Mesenteric fat pad (tissue), 1 donor: ENCODE measurements around the gene MYO3B. TPM values are rescaled to one million over a fixed set of nuclear protein-coding genes. Genes with fewer than 3 reads are reported as not detected.

Experiments used
- DNase-seq: peaks from one replicate; pipeline ENCODE4 v3.0.0-alpha.2; 2020; ENCODE audit warnings: low spot score
- long read RNA-seq: library from polyadenylated mRNA; unstranded; transcript quantifications from one replicate; pipeline ENCODE4 v2.0.0, GENCODE V29; 2020
- total RNA-seq: library from RNA; stranded (reverse); fragmentation: NEBNext Ultra II Directional; extraction: Animal tissue kit (Norgen Biotek cat#: 25700); gene quantifications from one replicate; pipeline ENCODE4 v1.2.1, GENCODE V29; 2021
- donor health status: DM: yes; HTN: yes; CAD: no.

Gene MYO3B, protein sequence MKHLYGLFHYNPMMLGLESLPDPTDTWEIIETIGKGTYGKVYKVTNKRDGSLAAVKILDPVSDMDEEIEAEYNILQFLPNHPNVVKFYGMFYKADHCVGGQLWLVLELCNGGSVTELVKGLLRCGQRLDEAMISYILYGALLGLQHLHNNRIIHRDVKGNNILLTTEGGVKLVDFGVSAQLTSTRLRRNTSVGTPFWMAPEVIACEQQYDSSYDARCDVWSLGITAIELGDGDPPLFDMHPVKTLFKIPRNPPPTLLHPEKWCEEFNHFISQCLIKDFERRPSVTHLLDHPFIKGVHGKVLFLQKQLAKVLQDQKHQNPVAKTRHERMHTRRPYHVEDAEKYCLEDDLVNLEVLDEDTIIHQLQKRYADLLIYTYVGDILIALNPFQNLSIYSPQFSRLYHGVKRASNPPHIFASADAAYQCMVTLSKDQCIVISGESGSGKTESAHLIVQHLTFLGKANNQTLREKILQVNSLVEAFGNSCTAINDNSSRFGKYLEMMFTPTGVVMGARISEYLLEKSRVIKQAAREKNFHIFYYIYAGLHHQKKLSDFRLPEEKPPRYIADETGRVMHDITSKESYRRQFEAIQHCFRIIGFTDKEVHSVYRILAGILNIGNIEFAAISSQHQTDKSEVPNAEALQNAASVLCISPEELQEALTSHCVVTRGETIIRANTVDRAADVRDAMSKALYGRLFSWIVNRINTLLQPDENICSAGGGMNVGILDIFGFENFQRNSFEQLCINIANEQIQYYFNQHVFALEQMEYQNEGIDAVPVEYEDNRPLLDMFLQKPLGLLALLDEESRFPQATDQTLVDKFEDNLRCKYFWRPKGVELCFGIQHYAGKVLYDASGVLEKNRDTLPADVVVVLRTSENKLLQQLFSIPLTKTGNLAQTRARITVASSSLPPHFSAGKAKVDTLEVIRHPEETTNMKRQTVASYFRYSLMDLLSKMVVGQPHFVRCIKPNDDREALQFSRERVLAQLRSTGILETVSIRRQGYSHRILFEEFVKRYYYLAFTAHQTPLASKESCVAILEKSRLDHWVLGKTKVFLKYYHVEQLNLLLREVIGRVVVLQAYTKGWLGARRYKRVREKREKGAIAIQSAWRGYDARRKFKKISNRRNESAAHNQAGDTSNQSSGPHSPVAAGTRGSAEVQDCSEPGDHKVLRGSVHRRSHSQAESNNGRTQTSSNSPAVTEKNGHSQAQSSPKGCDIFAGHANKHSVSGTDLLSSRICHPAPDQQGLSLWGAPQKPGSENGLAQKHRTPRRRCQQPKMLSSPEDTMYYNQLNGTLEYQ (N-terminal part only)
- total RNA-seq, result not detected
- long read RNA-seq, result 0 reads

DNA sequence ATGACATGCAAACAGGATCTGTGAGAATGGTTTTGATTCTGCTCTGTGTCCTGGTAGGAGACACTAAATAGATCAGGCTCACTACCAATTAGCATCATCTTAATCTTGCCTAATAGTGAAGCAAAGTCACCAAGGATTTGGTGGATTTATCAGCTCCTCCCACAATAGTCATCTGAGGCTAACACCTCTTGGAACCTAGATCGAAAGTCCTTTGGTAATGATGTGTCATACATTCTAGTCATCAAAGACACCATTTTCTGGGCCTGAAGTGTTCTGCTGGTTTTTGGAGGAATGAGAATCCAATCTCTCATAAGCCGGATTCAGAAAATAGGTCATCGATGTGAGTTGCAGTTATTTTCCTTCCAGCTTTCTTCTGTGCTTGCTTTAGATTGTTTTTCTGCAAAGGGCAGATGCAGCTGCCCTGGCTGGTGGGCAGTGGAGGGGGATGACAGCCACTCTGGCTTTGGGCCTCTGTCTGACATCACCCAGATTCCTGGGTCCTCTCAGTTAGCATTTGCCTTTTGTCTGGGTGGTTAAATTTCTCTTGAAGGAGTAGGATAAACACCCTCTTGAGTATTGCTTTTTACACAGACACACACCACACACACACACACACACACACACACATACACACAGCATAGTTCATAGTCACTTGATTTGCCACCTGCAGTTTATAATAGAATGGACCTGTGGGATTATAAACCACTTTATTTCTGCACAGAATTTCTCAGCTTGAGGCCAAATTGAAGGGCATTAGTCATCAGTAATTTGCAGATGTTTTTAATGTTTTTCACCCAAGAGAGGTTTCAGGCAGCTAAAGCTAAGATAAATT is at the start of gene MYO3B:
Gene MYO3B (plus strand): TSS at position 198 of the 832 bp plus-strand sequence. CDS start 141 bp downstream, at position 339.
- DNase-seq, result no peak

DNA sequence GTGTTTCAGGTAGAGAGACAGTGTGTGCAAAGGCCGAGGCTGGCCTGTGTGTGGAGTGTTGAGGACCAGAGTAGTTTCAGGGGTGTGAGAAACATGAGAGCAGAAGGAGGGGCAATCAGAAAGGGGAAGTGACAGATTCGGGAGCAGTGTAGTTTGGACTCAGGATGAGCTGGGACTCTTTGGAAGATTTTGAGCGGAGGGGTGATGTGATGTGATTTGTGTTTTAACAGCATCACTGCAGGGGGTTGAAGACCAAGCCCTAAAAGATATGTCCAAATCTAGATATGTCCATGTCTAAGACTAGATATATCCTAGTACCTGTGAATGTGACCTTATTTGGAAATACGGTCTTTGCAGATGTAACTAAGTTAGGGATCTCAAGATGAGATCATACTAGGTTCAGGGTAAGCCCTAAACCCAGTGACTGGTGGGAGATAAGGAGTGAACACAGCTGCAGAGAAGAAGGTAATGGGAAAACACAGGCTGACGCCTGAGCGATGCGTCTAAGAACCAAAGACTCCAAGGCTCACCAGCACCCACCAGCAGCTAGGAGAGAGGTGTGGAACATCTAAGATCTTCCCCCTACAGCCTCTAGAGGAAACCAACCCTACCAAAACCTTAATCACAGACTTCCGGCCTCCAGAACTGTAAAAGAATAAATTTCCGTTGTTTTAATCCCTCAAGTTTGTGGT is 38.5 kb upstream of the MYO3B start:
- DNase-seq, result no peak

DNA sequence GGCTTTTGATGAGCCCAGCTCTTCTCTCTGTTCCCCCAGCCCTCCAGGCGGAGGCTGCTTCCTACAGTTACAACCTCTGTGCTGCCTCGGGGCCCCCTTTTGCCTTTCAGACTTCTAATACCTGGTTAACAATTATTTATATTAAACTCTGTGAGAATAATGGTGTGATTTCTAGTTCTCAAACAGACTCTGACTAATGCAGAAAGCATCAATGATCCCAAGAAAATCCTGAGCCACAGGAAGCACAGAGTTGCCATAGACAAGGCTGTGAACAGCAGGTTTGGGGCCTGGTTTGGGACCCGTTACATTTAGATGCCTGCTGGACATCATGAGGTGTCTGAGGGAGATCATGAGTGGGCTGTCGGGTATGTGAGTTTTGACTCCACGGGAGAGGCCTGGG is 37.4 kb upstream of the MYO3B start:
- DNase-seq, result no peak

DNA sequence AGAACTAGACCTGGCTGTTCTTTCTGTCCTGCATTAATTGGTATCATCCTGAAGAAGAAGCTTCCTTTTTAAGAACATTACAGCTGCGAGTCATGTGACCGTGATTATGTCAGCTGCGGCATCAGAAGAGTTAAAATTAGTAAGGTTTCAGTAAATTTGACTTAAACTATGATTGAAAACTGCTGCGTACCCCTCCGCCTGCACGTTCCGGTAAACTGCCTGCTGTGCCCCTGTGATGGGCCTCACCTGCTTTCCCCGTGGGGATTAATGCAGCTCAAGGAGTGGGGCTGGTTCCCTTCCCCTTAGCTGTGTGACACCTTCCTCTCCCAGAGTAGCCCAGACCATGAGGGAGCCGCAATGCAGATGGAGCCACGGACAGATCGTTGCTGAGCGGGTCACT is 36.1 kb upstream of the MYO3B start:
- DNase-seq, result no peak

DNA sequence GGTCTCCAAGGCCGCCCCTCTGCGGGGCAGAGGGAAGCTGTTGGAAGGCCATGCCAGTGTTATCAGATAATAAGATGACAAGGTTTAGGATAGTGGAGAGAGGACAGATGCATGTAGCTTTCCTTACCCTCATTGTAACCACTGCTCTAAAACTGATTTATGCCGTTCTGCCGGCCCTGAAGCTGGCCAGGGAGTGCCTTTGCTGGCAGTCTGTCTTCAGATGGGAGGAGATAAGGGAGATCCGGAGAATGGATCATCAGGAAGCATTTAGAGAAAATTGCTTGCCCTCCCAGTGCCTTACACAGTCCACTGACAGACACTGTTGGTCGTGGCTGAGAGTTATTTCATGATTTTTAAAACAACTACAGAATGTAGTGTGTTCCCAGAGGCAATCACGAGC is 35.4 kb upstream of the MYO3B start:
- DNase-seq, result no peak

DNA sequence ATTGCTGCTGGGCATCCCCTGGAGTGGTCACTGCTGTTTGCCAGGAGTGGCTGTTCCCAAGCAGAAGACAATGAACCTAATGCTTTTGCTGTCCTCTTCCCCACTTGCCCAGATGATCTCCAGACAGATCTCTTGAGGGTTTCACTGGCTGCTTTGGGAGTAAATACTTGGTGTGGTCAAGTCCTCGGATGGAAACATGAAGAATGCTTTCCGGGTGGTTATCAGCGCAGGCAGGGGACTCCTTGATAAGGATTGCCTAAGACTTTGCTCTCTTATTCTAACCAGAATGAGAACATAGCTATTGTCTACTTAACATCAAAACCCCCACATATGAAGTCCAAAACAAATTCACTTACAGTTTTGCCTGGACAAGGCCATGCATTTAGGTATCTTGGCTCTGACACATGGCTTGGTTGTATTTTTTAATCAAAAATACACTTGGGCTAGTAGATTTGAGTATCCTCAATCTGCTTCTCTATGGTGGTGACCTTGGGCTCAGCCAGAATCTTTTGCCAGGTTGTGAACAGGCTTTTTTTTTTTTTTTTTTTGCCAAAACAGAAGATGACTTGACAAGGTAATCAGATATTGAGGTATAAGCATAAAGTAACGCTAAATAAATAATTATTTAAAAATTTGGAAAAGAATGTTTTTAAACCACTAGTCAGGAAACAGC is 34.8 kb upstream of the MYO3B start:
- DNase-seq, result no peak

DNA sequence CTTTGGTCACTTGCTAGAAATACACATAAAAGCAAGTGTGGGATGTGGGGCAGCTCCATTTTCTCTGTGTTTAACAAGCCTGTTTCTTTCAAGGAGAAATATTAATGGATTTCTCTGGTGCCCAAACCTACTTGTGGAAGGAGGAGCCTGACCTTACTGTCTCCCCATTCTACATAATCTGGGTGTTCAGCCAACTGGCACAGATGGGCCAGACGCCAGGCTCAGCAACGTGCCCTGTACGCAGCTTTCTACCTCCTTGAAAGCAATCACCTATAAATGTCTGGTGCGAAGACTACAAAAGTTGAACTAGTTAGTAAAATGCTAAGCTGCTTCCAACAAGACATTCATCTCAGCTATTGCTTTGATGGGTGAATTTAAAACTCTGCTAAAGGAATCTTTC is 33.2 kb upstream of the MYO3B start:
- DNase-seq, result no peak

DNA sequence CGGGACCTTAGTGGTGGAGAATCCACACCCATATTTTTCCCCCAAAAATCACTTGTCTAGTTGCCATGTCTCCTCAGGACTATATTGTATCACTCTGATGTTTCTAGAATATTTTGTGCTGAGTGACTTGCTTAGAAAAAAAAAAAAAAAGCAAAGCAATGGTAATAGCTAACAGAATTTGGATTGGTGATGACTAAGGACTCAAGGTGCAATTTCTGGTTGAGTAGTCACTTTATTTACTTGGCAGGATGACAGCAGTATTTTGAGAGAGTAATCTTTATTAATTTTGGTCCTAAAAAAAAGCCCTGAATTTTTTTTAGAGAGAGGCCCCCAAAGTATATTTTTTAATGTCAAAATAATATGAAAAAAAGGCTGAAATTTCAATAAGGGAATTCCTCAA is 32.8 kb upstream of the MYO3B start:
- DNase-seq, result no peak

DNA sequence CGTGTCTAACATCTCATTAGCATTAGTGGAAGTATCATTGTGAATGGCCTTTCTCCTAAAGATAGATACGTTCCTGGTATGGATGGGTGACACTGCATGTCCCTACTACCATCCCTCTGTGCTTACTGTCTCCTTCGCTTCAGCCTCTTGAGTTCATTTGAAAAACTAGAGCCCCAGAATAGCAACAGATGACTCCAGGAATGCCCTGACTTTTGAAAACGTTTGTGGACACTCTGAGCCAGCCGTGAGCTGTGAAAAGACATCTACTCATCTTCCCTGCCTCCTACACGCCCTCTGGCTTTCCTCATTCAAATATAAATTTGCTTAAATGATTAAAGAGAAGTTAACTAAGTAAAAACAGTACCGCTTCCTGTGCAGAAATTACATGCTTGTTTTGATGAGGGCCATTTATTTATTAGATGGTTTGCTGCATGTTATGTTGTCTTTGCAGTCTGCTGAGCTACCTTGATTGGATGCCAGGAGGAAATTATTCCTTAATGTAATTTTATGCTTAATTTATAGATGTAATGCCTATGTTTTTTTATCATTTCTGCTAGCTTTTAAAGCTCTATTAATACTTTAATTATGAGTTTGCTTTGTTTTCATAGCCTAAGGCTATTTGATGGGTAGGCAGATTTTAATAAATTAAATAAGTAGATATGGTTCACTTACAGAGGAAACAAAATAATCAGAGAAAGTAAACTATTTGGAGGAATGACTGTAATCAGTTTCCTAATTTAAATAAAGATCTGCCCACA is 32.1 kb upstream of the MYO3B start:
- no peak for DNase-seq

DNA sequence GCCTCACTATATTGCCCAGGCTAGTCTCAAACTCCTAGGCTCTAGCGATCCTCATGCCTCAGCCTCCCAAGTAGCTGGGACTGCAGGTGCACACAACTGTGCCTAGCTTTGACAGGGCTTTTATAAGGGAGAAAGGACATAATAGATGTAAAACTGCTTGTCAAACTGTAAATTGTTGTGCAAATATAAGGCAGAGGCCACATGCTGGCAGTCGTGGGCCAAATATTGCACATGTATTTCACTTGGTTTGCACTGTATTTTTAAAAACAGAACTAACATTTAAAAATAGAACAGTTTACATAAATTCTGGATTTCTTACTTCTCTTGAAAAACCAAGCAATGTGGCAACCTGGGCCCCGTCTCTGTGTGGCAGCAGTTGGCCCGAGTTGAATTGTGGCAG is 31.2 kb upstream of the MYO3B start:
- DNase-seq, result no peak

DNA sequence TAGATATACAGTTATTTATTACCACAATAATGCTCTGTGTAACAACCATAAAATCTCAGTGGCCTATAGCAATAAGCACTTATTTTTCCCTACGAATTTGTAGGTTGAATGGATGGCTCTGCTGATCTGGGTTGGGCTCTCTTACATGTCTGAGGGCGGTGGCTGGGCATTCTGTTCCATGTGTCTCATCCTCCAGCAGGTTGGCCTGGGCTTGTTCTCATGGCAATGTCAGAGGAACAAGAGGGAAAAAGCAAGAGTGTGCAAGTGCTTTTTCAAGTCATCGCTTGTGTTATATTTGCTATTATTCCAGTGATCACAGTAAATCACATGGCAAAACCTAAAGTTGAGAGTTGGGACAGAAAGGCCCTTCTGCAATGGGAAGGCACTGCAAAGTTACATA is 30.4 kb upstream of the MYO3B start:
- no peak for DNase-seq

DNA sequence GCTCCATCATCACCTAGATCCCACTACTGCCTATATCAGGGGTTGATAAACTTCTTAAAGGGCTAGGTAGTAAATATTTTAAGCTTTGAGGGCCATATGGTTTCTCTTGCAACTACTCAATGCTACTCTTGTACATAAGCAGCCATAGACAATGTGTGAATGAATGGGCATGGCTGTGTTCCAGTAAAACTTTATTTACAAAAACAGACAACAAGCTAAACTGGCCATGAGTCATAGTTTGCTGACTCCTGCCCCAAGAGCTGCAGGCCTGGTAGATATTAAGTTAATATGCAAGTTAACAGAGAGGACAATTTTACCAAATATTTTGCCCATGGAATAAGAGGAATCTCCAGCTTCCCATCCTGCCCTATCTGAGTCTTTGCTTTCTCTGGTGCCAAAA is 29.8 kb upstream of the MYO3B start:
- no peak for DNase-seq

DNA sequence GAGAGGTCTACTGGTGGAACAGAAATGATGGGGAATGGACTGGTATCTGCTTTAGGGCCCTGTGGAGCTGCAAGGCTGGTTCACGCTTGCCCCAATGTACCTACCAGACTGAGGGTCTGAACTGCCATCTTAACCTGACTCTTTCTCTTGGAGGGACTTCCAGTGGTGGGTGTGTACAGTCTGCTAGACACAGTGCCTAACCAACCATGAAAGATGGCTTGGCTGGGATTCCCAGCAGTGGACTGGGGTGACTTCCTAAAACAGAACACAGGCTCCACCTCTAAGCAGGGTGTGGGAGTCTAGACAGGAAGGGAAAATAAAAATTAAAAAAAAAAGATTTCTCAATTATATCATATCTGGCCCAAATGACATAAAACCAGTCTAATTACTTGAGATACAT is 25.5 kb upstream of the MYO3B start:
- no peak for DNase-seq

DNA sequence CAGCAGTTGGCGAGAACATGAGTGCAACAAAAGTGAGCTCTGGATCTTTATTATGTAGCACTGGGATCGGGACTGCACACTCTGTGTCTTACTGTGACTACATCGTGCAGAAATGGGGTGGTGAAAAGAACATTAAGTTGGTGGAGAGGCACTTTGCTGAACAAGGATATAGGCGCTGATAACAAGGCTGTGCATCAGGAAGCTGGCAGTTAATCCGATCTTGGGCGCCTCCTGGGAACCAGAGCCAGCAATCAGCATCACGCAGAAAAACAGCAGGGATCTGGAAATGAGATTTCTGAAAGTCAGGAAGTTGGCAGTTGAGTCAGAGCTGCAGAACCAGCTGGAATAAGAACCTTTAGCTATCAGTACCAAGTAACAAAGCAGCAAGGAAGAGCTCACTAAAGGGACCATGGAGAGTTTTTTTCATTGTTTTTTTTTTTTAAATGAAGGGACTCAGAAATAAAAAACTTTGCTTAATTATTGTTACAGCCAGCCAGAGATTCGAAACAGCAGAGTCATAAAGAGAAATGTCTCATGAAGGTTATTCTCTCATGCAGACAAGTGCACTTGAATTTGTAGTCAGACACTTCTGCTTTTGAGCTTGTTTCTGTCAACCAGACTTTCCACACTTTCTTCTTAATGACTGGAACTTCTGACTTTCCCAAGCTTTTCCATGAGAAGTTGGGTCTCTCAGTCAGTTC is 22.8 kb upstream of the MYO3B start:
- DNase-seq, result no peak

DNA sequence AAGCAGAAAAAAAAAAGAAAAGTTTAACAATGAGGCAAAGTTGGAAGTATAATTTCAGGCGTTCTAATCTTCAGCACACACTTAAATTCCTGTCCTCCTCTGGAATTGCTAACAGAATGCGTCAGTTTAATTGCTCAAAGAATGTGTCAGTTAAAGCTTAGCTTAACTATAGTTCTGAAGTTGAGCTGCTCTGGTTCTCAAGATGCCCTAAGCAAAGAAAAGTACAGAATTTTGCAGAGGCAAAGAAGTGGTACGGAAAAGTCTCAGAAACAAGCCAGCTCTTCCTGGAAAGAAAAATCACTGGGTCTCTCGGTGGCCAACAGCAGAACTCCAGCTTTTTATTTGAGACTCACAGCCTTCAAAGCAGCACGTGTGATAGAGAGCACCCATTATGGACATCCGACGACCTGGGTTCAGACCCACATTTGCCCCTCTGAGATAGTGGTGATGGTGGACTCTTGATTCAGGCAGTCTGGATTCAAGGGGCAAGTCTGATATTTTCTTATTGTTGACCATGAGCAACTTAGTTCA is 22.2 kb upstream of the MYO3B start:
- DNase-seq, result no peak

DNA sequence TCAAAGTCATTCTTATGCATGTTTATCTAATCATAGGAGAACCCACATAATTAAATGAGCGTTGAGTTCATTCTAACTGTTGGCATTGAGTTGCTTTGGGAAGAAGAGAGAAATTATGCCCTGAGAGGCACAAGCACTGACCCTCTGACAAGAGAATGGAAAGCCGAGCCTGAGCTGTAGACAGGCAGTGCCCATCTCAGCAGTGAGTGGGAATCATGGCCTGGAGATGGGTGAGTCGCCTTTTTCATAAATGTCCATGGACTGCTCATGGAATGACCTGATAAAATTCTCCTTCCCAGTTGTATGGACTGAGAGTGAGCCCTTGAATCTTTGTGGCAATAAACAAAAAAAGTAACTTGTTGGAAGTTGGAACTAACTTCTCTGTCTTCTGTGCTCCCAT is 21.4 kb upstream of the MYO3B start:
- DNase-seq, result no peak

DNA sequence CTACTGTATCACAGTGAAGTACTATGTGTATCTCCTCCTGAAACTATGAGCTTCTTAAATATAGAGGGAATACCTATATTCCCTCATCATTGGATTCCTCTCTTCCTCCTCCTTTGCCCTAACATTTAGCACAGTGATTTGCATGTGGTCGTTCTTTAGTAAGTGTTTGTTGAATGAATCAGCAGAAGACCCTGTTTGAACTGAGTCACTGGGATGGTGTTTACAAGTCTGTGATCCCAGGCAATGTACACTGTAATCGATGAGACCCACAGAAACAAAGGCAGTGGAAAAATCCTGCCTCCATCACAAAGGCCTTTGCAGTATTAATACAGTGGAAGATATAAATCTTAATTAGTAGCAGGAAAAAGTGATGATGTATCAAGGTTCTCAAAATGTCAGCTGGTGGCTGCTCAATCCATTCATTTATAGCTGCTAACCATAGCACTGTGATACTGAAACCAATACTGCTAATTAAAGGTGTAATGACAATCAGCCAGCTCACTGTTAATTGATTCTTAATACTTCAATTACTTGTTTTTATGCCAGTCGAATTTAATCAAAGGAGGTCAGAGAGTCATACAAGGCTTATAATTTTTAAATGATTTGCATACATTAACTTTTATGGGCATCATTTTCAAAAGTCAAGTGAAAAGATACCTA is 20.8 kb upstream of the MYO3B start:
- DNase-seq, result no peak
